HG03571 (cell line): ENCODE measurements around the gene TENM4.
A peak's percentile ranks its signal among the peaks of the same experiment; 100 is the strongest.

Source experiments
- ATAC-seq: cut with Tn5 transposase; IDR thresholded peaks from one replicate; pipeline ENCODE4 v1.9.1; 2021; ENCODE audit not compliant: unreplicated experiment

TENM4 gene

GRCh38 chr11:78801161-78801884 is 639.5 kb downstream of the TENM4 start:
- no peak for ATAC-seq

GRCh38 chr11:78800756-78801155 is 640.1 kb downstream of the TENM4 start:
- ATAC-seq, result no peak

- no peak for ATAC-seq
These were observed 640.6 kb downstream of the TENM4 start for GRCh38 chr11:78800096-78800690.

GRCh38 chr11:78798663-78799062 is 642.2 kb downstream of the TENM4 start:
- ATAC-seq, result peak; percentile 80

GRCh38 chr11:78797559-78797958 is 643.3 kb downstream of the TENM4 start:
- ATAC-seq, result no peak

GRCh38 chr11:78796956-78797355 is 643.9 kb downstream of the TENM4 start:
- no peak for ATAC-seq

GRCh38 chr11:78795621-78796261 is 645.1 kb downstream of the TENM4 start:
- no peak for ATAC-seq

GRCh38 chr11:78791964-78792363 is 648.9 kb downstream of the TENM4 start:
- ATAC-seq, result no peak

- no peak for ATAC-seq
These were observed 649.6 kb downstream of the TENM4 start for GRCh38 chr11:78791254-78791653.

- ATAC-seq, result no peak
These were observed 650.0 kb downstream of the TENM4 start for GRCh38 chr11:78790784-78791183.

GRCh38 chr11:78789375-78789774 is 651.5 kb downstream of the TENM4 start:
- ATAC-seq, result no peak

- ATAC-seq, result no peak
These were observed 652.3 kb downstream of the TENM4 start for GRCh38 chr11:78788533-78788932.

GRCh38 chr11:78787696-78788095 is 653.1 kb downstream of the TENM4 start:
- ATAC-seq, result no peak

GRCh38 chr11:78786746-78787145 is 654.1 kb downstream of the TENM4 start:
- no peak for ATAC-seq

- no peak for ATAC-seq
These were observed 654.7 kb downstream of the TENM4 start for GRCh38 chr11:78786086-78786485.

- no peak for ATAC-seq
These were observed 656.3 kb downstream of the TENM4 start for GRCh38 chr11:78784321-78785061.

- ATAC-seq, result no peak
These were observed 657.0 kb downstream of the TENM4 start for GRCh38 chr11:78783846-78784245.

GRCh38 chr11:78783301-78783700 is 657.5 kb downstream of the TENM4 start:
- no peak for ATAC-seq

- no peak for ATAC-seq
These were observed 658.1 kb downstream of the TENM4 start for GRCh38 chr11:78782725-78783124.

GRCh38 chr11:78780889-78781288 is 659.9 kb downstream of the TENM4 start:
- ATAC-seq, result no peak

GRCh38 chr11:78773492-78773891 is 667.3 kb downstream of the TENM4 start:
- ATAC-seq, result no peak

- ATAC-seq, result no peak
These were observed 667.8 kb downstream of the TENM4 start for GRCh38 chr11:78773077-78773476.
